Astrocyte (in vitro differentiated cells and primary cell): ENCODE results near the gene CES2.

Experiments used
- CTCF ChIP-seq: IDR thresholded peaks from 2 replicates; pipeline ENCODE4 v1.5.1; 2011; ENCODE audit warnings: low read depth, mild to moderate bottlenecking, inconsistent platforms, low read length, moderate library complexity; ENCODE audit not compliant: insufficient read depth
- EZH2 ChIP-seq: IDR thresholded peaks from 2 replicates; pipeline ENCODE4 v1.6.1; 2012; ENCODE audit warnings: mild to moderate bottlenecking, low read length, inconsistent platforms; ENCODE audit not compliant: insufficient read depth

DNA sequence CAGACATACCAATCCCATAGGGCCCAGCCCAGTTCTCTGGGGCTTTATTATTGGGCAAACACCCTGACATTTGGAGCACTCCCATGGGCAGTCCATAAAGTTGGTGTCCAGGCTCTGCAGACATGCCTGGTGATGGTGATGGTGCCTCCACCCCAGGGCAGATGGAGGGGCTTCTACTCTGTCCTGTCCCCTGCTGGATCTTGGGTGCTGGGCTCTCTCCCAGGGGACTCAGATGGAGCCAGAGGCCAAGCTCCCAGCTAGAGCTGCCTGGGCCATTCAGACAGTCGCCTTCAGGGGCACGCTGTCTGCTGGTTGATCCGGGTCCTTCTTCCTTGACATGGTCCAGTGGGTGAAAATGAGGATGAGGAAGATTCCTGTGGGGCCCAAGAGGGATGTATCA lies 27.2 kb upstream of the CES2 start:
- TF ChIP-seq CTCF = no peak
- no peak for TF ChIP-seq EZH2
